CD4-positive, alpha-beta memory T cell (primary cell): Measurements from ENCODE around the gene FABP6. TPM values are rescaled to one million over a fixed set of nuclear protein-coding genes. Genes with fewer than 3 reads are reported as not detected.

ENCODE experiments used
- CTCF ChIA-PET: fragments of 350-600 bp; sonication (Branson Sonifier 250); formaldehyde crosslinking; loops from one replicate; lab custom pipeline; 2021; ENCODE audit warnings: inconsistent platforms; ENCODE audit not compliant: partially characterized antibody; lab: Charles Lee
- POLR2A ChIA-PET: fragments of 350-600 bp; sonication (Branson Sonifier 250); formaldehyde crosslinking; loops from one replicate; lab custom pipeline; 2021; ENCODE audit not compliant: partially characterized antibody; lab: Charles Lee
- DNase-seq, 5 donors: peaks; one replicate each; pipeline versions ENCODE4 v3.0.0 to v3.0.0-alpha.2; 2020 to 2022; ENCODE audit warnings: mixed read lengths in 1 of 5
- H3K27ac ChIP-seq: one replicate; pipeline ENCODE4 v1.7.0; 2013; ENCODE audit warnings: low read depth, low read length
- H3K27me3 ChIP-seq: 2 replicates; pipeline ENCODE4 v1.7.0; 2013; ENCODE audit warnings: mild to moderate bottlenecking, low read length, moderate library complexity; ENCODE audit not compliant: insufficient read depth
- H3K36me3 ChIP-seq: 2 replicates; pipeline ENCODE4 v1.7.0; 2013; ENCODE audit warnings: mild to moderate bottlenecking, low read length, moderate library complexity; ENCODE audit not compliant: insufficient read depth
- H3K4me1 ChIP-seq: 2 replicates; pipeline ENCODE4 v1.7.0; 2013; ENCODE audit warnings: mild to moderate bottlenecking, low read length, moderate library complexity; ENCODE audit not compliant: insufficient read depth
- H3K4me3 ChIP-seq, 2 donors: one replicate each; pipeline ENCODE4 v1.7.0; 2013; ENCODE audit warnings: low read length in 2 of 2, mild to moderate bottlenecking in 1 of 2
- H3K9me3 ChIP-seq, 2 donors: one replicate each; pipeline ENCODE4 v1.7.0; 2013; ENCODE audit warnings: low read length in 2 of 2, control low read depth in 1 of 2; ENCODE audit not compliant: control insufficient read depth in 1 of 2
- H3K27ac Mint-ChIP-seq, 7 donors: one replicate each; pipeline ENCODE4 v1.8.0; 2020 to 2021; ENCODE audit warnings: mixed read lengths in 7 of 7, mild to moderate bottlenecking in 6 of 7, inconsistent platforms in 3 of 7, moderate library complexity in 3 of 7
- H3K27me3 Mint-ChIP-seq, 2 donors: one replicate each; pipeline ENCODE4 v1.8.0; 2020 to 2021; ENCODE audit warnings: mixed read lengths in 2 of 2
- H3K36me3 Mint-ChIP-seq, 2 donors: one replicate each; pipeline ENCODE4 v1.8.0; 2020 to 2021; ENCODE audit warnings: mixed read lengths in 2 of 2, inconsistent platforms in 1 of 2, mild to moderate bottlenecking in 1 of 2
- H3K4me1 Mint-ChIP-seq, 4 donors: one replicate each; pipeline ENCODE4 v1.8.0; 2020 to 2021; ENCODE audit warnings: mixed read lengths in 4 of 4, mild to moderate bottlenecking in 1 of 4
- H3K4me3 Mint-ChIP-seq, 8 donors: one replicate each; pipeline ENCODE4 v1.8.0; 2020 to 2021; ENCODE audit warnings: mixed read lengths in 8 of 8, mild to moderate bottlenecking in 7 of 8, moderate library complexity in 6 of 8, inconsistent platforms in 3 of 8
- H3K9me3 Mint-ChIP-seq, 8 donors: one replicate each; pipeline ENCODE4 v1.8.0; 2020 to 2021; ENCODE audit warnings: mixed read lengths in 8 of 8, mild to moderate bottlenecking in 5 of 8, inconsistent platforms in 3 of 8, moderate library complexity in 1 of 8
- intact Hi-C: fragments of 100-400 bp; cut with micrococcal nuclease; formaldehyde crosslinking; loops from one replicate; pipeline ENCODE4 v1.15.1; 2023
- polyA plus RNA-seq, 2 donors: library from polyadenylated mRNA; unstranded; fragments of 300-500 nt; fragmentation: Illumina TruSeq; gene quantifications; one replicate each; pipeline ENCODE4 v1.2.3, GENCODE V29; 2021
- total RNA-seq, 2 experiments: library from RNA; stranded (reverse); gene quantifications; one replicate each; pipeline ENCODE4 v1.2.3, GENCODE V29; 2021

FABP6 gene, protein sequence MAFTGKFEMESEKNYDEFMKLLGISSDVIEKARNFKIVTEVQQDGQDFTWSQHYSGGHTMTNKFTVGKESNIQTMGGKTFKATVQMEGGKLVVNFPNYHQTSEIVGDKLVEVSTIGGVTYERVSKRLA
- not detected for total RNA-seq
- not detected for polyA plus RNA-seq

- Histone ChIP-seq H3K27me3 (no peaks in the 10 kb centered on the region), H3K4me1 (no peaks in the 10 kb centered on the region), H3K4me3 (no peak within 1 kb of the TSS), H3K36me3 (no peaks in the 10 kb centered on the region), H3K9me3 (no peaks in the 10 kb centered on the region), H3K27ac (no peak within 1 kb of the TSS)
- ChIA-PET POLR2A (no interaction called here), CTCF (no interaction called here)
- Mint-ChIP-seq H3K4me1 (no peaks in the 10 kb centered on the region), H3K9me3 (no peaks in the 10 kb centered on the region), H3K4me3 (peak within 1 kb of the TSS in 2 of 8 donors; percentile 20 to 43), H3K27me3 (no peaks in the 10 kb centered on the region), H3K27ac (no peak within 1 kb of the TSS), H3K36me3 (no peaks in the 10 kb centered on the region)
- intact Hi-C loops, result no loop called here
- no peak for DNase-seq
Observed at GRCh38 chr5:160229190-160229742, at the start of gene FABP6. Gene FABP6, plus strand, starts transcription at chr5:160229506. Its CDS starts 52 bp downstream, at chr5:160229558.

DNA sequence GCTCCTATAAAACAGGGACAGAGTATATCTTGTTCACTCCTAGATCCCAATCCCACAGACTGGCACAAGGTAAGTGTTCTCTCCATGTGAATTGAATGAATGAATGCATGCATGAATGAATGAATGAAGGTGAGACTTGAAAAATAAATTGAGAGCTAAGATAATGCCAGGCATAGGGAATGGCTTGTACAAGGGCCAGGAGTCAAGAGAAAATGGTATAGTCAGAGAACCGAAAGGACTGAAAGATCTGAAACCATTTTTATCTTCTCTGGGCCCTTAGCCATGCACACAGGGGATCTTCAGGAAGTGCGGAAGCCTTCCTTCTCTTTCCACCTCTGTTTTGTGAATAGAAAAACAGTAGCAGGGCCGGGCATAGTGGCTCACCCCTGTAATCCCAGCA, 48.4 kb upstream of the FABP6 start:
- Mint-ChIP-seq H3K27me3 (peaks cover 7 to 15% of the 10 kb centered on the region in 2 donors), H3K4me3 (no peak overlapping the region), H3K9me3 (peaks cover 0 to 6% (median 4%) of the 10 kb centered on the region in 8 donors), H3K36me3 (no peaks in the 10 kb centered on the region), H3K4me1 (peaks cover 0 to 1% (median 0%) of the 10 kb centered on the region in 4 donors), H3K27ac (no peak overlapping the region)
- H3K27me3 ChIP-seq, result no peaks in the 10 kb centered on the region
- no peak overlapping the region for H3K4me3 ChIP-seq
- no peak overlapping the region for H3K27ac ChIP-seq
- POLR2A ChIA-PET, result no interaction called here
- no peak for DNase-seq
- no peaks in the 10 kb centered on the region for H3K9me3 ChIP-seq
- H3K36me3 ChIP-seq, result no peaks in the 10 kb centered on the region
- intact Hi-C loops, result no loop called here
- CTCF ChIA-PET, result interaction anchor here (0.8 kb wide), 1 partner anchor 9 kb away, joined by 3 read pairs; no protein-coding TSS in a partner anchor
- no peaks in the 10 kb centered on the region for H3K4me1 ChIP-seq

- H3K27ac Mint-ChIP-seq, result no peak overlapping the region
- H3K9me3 ChIP-seq, result no peaks in the 10 kb centered on the region
- no peaks in the 10 kb centered on the region for H3K36me3 Mint-ChIP-seq
- peaks cover 0 to 16% (median 10%) of the 10 kb centered on the region in 8 donors for H3K9me3 Mint-ChIP-seq
- peaks cover 8 to 17% of the 10 kb centered on the region in 2 donors for H3K27me3 Mint-ChIP-seq
- H3K4me3 Mint-ChIP-seq, result no peak overlapping the region
- intact Hi-C loops, result no loop called here
- H3K27me3 ChIP-seq, result no peaks in the 10 kb centered on the region
- H3K36me3 ChIP-seq, result no peaks in the 10 kb centered on the region
- H3K4me3 ChIP-seq, result no peak overlapping the region
- no peak for DNase-seq
- no peaks in the 10 kb centered on the region for H3K4me1 ChIP-seq
- ChIA-PET POLR2A (no interaction called here), CTCF (no interaction called here)
- no peak overlapping the region for H3K27ac ChIP-seq
- peaks cover 0 to 1% (median 0%) of the 10 kb centered on the region in 4 donors for H3K4me1 Mint-ChIP-seq
Observed at GRCh38 chr5:160181965-160182622, 47.2 kb upstream of the FABP6 start.

- intact Hi-C loops, result no loop called here
- no peaks in the 10 kb centered on the region for H3K4me1 ChIP-seq
Observed at GRCh38 chr5:160183075-160183474, 46.2 kb upstream of the FABP6 start.

GRCh38 chr5:160185626-160186360, 43.5 kb upstream of the FABP6 start:
- H3K4me3 Mint-ChIP-seq, result peak overlapping the region in 2 of 8 donors; percentile 21 to 29
- ChIA-PET CTCF (no interaction called here), POLR2A (no interaction called here)
- Histone ChIP-seq H3K36me3 (no peaks in the 10 kb centered on the region), H3K4me3 (no peak overlapping the region), H3K27me3 (no peaks in the 10 kb centered on the region), H3K27ac (no peak overlapping the region), H3K9me3 (no peaks in the 10 kb centered on the region), H3K4me1 (no peaks in the 10 kb centered on the region)
- H3K27me3 Mint-ChIP-seq, result peaks cover 19 to 22% of the 10 kb centered on the region in 2 donors
- no peak for DNase-seq
- no peaks in the 10 kb centered on the region for H3K36me3 Mint-ChIP-seq
- H3K4me1 Mint-ChIP-seq, result peaks cover 0 to 3% (median under 1%) of the 10 kb centered on the region in 4 donors
- intact Hi-C loops, result no loop called here
- peaks cover 0 to 16% (median 10%) of the 10 kb centered on the region in 8 donors for H3K9me3 Mint-ChIP-seq
- H3K27ac Mint-ChIP-seq, result no peak overlapping the region

More at GRCh38 chr5:160183075-160183474, 46.2 kb upstream of the FABP6 start:
- Histone ChIP-seq H3K36me3 (no peaks in the 10 kb centered on the region), H3K9me3 (no peaks in the 10 kb centered on the region), H3K27ac (no peak overlapping the region), H3K4me3 (no peak overlapping the region), H3K27me3 (no peaks in the 10 kb centered on the region)
- no peaks in the 10 kb centered on the region for H3K36me3 Mint-ChIP-seq
- peaks cover 0 to 16% (median 10%) of the 10 kb centered on the region in 8 donors for H3K9me3 Mint-ChIP-seq
- DNase-seq, result no peak
- POLR2A ChIA-PET, result no interaction called here
- no peak overlapping the region for H3K4me3 Mint-ChIP-seq
- H3K27me3 Mint-ChIP-seq, result peaks cover 11 to 20% of the 10 kb centered on the region in 2 donors
- H3K4me1 Mint-ChIP-seq, result peaks cover 0 to 1% (median 0%) of the 10 kb centered on the region in 4 donors
- CTCF ChIA-PET, result no interaction called here
- H3K27ac Mint-ChIP-seq, result no peak overlapping the region

DNA sequence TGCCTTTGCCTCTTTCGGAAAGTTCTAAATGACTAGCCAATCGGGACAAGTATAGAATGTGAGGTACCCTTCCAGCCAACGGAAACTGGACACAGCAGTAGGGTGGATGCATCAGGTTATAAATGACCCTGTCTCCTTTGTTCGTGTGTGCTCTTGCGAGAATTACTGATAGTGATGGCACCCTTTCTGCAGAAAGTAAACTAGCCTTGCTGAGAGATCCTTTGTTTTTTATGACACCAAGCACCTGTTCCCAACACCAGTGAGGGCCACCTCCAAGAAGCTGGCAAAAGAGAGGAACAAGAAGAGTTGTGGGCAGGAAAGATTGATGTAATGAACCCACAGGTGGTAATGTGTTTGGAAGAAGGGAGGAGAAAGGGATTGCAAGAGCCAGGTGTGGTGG, 42.8 kb upstream of the FABP6 start:
- H3K27ac Mint-ChIP-seq, result no peak overlapping the region
- peak overlapping the region in 1 of 8 donors; percentile 16 for H3K4me3 Mint-ChIP-seq
- H3K27me3 Mint-ChIP-seq, result peaks cover 19 to 22% of the 10 kb centered on the region in 2 donors
- H3K9me3 Mint-ChIP-seq, result peaks cover 0 to 16% (median 10%) of the 10 kb centered on the region in 8 donors
- CTCF ChIA-PET, result interaction anchor here (0.6 kb wide), 1 partner anchor 16 kb away, joined by 4 read pairs; no protein-coding TSS in a partner anchor
- no peak for DNase-seq
- POLR2A ChIA-PET, result no interaction called here
- intact Hi-C loops, result no loop called here
- H3K27me3 ChIP-seq, result no peaks in the 10 kb centered on the region
- no peak overlapping the region for H3K4me3 ChIP-seq
- H3K4me1 ChIP-seq, result no peaks in the 10 kb centered on the region
- peaks cover 0 to 3% (median under 1%) of the 10 kb centered on the region in 4 donors for H3K4me1 Mint-ChIP-seq
- H3K9me3 ChIP-seq, result no peaks in the 10 kb centered on the region
- no peaks in the 10 kb centered on the region for H3K36me3 Mint-ChIP-seq
- H3K36me3 ChIP-seq, result no peaks in the 10 kb centered on the region
- no peak overlapping the region for H3K27ac ChIP-seq

DNA sequence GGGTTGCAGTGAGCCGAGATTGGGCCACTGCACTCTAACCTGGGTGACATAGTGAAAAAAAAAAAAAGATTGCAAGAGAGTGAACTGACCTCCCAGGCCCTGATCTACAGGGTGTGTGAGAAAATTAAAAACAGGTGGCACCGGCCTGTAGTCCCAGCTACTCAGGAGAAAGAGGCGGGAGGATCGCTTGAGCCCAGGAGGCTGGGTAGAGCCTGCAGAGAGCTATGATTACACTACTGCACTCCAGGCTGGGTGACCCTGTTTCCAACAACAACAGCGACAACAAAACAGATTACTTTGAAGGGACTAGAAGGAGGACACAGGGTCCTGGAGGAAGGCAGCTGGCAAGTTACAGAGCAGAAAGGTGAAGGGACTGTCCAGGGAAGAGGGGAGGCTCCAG, 42.2 kb upstream of the FABP6 start:
- peaks cover 0 to 3% (median under 1%) of the 10 kb centered on the region in 4 donors for H3K4me1 Mint-ChIP-seq
- peaks cover 0 to 16% (median 10%) of the 10 kb centered on the region in 8 donors for H3K9me3 Mint-ChIP-seq
- H3K4me1 ChIP-seq, result no peaks in the 10 kb centered on the region
- H3K9me3 ChIP-seq, result no peaks in the 10 kb centered on the region
- CTCF ChIA-PET, result interaction anchor here (0.6 to 1.8 kb wide), 2 partner anchors 9 to 11 kb away, joined by 3 to 8 read pairs; no protein-coding TSS in a partner anchor
- H3K27ac Mint-ChIP-seq, result peak overlapping the region in 1 of 7 donors; percentile 74
- no peak for DNase-seq
- H3K4me3 ChIP-seq, result no peak overlapping the region
- H3K27me3 Mint-ChIP-seq, result peaks cover 19 to 22% of the 10 kb centered on the region in 2 donors
- POLR2A ChIA-PET, result no interaction called here
- intact Hi-C loops, result no loop called here
- peak overlapping the region in 4 of 8 donors; percentile 20 to 69 (median 50) for H3K4me3 Mint-ChIP-seq
- no peaks in the 10 kb centered on the region for H3K27me3 ChIP-seq
- H3K36me3 Mint-ChIP-seq, result no peaks in the 10 kb centered on the region
- no peak overlapping the region for H3K27ac ChIP-seq
- H3K36me3 ChIP-seq, result no peaks in the 10 kb centered on the region
